Measurements from ENCODE around the gene TM4SF20.

Gene TM4SF20, protein sequence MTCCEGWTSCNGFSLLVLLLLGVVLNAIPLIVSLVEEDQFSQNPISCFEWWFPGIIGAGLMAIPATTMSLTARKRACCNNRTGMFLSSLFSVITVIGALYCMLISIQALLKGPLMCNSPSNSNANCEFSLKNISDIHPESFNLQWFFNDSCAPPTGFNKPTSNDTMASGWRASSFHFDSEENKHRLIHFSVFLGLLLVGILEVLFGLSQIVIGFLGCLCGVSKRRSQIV

GRCh38 chr2:227379095-227379494, at the start of gene TM4SF20:
TSS of gene TM4SF20 (minus strand) at chr2:227379306. CDS start at chr2:227379268, 38 bp downstream.
- DNase-seq (ENCODE audit: low read depth in 2 of 2), result no peak

DNA sequence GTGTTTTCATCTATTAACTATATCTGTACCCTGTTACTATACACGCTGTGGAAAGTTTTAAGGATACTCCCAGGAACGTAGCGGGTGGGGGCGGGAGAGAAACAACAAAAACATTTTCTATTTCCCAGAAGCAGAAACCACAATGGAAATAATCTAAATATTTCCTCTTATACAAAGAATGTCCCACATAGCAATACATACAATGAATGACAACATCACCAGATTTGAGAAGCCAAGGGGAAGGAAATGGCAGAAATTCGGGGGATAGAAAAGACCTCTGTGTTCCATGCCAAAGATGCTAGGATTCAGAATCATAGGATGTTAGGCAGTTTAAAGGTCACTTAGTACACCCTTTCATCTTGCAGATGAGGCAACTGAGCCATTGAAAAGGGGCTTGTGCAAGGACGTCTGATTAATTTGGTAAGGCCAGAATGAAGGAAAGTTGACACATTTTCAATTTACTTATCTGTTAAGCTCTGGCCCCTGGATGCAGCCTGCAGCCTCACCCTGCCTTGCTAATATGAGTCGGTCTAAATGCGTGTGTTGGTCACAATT, 49.7 kb upstream of the TM4SF20 start:
- DNase-seq (ENCODE audit: low read depth in 2 of 2), result no peak

- DNase-seq (ENCODE audit: low read depth in 2 of 2), result no peak
Measured at GRCh38 chr2:227423656-227424499, 44.8 kb upstream of the TM4SF20 start.

- DNase-seq (ENCODE audit: low read depth in 2 of 2), result no peak
Measured at GRCh38 chr2:227420087-227421052, 41.3 kb upstream of the TM4SF20 start.

GRCh38 chr2:227416701-227417100, 37.6 kb upstream of the TM4SF20 start:
- no peak for DNase-seq (ENCODE audit: low read depth in 2 of 2)

DNA sequence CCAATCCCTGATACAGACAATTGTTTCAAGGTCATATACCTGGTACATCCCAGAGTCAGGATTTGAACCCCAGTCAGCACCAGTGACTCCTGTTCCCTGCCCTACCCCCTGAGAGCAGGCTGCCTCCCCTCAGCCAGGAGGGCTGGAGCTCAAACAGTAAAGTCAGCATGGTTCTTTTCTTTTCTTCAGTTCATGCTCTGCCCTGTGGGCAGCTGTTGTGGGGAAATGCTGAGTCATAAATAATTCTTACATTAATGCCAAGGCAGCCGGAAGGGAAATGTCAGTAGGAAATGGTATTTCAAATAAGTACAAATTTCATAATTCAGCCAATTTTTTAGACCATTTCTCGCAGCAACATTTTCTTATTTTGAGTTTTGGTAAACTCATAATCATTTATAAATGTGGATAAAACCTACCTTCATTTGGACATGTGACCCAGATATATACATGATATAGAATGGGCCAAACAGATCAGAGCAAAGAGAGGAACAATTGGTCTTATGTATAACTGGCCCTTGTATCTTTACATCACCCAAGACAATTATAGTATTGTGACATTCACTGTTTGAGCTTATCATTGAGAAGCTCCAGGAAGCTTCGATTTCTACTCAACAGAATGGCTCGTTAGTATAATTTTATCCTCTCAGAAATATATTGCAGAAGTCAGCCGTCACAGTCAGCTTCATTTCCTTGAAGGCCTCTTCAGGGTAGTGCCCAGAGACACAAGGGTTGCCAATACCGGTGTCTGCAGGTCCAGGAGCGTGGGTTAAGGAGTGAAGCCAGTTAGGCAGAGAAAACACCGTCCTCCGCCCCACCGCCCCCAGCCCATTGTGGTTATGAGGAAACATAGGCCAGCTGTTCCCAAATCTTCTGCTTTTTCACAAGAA, 36.7 kb upstream of the TM4SF20 start:
- DNase-seq (ENCODE audit: low read depth in 2 of 2), result no peak

DNA sequence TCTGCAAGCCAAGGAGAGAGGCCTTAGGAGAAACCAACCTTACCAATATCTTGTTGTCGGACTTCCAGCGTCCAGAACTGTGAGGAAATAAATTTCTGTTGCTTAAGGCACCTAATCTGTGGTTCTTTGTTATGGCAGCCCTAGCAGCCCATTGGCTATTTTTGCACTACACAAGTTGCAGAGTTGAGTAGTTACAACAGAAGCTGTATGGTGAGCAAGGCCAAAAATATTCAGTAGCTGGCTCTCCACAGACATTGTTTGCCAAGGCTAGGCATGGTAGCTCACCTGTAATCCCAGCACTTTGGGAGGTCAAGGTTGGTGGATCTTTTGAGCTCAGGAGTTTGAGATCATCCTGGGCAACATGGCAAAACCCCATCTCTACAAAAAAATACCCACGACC, 35.7 kb upstream of the TM4SF20 start:
- DNase-seq (ENCODE audit: low read depth in 2 of 2), result no peak

DNA sequence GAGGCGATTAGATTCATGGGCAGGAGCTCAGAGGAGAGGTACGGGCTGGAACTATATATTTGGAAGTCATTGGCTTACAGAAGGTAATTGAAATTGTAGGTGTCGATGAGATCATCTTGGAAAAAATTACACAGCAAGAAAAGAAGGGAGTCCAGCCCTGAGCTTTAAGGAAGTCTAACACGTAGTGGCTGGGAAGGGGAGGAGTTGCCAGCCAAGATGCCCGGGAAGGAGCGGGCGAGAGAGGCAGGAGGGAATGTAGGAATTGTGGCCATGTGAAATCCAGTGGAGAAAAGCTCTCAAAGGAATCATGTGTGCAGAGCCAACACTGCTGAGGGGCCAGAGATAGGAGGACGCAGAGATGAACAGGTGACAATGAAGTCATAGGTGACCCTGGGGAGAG, 34.3 kb upstream of the TM4SF20 start:
- no peak for DNase-seq (ENCODE audit: low read depth in 2 of 2)

DNA sequence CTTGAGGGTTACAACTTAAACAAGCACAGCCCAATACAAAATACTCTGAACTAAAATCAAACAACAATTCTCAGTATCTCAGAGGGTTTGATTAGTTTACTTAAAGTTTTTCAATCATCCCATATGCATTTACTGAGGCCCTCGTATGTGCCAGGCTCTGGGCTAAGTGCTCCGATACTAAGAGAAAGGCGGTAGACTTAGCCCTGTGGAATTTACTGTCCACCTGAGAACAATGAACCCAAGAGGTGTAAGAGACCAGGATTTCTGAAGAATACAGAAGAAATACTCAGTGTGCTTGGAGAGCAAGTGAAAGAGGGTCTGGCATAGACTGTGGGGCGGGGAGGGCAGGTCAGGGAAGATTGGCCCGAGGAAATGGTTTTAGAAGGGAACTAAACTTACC, 33.8 kb upstream of the TM4SF20 start:
- no peak for DNase-seq (ENCODE audit: low read depth in 2 of 2)

GRCh38 chr2:227411990-227412350, 32.9 kb upstream of the TM4SF20 start:
- no peak for DNase-seq (ENCODE audit: low read depth in 2 of 2)

DNA sequence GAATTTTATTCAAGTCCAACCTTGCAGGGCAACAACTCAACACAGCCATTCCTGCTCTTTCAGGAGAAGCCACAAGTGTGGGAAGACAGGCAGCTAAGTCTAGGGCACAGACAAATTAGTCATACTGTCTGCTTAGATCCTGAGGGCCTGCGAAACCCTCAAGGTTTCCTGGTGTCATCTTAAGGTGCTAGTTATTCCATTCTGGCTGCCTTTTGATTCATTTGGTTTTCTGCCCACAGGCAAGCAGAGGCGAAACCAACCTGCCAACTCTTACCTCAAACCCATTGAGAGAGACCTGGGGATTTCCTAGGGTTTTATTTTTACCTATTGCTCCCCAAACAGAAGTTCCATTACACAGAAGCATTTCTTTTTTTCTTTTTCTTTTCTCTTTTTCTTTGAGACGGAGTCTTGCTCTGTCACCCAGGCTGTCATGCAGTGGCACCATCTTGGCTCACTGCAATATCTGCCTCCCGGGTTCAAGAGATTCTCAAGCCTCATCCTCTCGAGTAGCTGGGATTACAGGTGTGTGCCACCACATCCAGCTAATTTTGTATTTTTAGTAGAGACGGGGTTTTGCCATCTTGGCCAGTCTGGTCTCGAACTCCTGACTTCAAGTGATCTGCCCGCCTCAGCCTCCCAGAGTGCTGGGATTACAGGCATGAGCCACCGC, 32.3 kb upstream of the TM4SF20 start:
- peak; percentile 39 to 53 for DNase-seq (ENCODE audit: low read depth in 2 of 2)

DNA sequence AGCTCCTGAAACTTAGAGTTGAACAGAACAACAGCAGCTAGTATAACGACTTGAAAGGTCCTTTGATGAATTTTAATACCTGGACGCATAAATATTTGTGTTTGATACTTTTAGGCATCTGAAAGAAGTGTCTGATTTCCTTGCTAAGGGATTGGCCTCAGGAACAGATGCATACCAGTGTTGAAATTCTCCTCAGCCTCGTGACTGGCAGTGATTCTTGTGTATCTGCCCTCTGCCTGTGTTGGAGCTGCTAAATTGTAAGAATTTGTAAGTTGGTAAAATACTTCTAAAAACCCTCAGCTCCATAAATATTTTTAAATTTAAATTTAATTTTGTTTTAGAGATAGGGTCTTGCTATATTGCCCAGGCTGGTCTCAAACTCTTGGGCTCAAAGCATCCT, 31.1 kb upstream of the TM4SF20 start:
- no peak for DNase-seq (ENCODE audit: low read depth in 2 of 2)

DNA sequence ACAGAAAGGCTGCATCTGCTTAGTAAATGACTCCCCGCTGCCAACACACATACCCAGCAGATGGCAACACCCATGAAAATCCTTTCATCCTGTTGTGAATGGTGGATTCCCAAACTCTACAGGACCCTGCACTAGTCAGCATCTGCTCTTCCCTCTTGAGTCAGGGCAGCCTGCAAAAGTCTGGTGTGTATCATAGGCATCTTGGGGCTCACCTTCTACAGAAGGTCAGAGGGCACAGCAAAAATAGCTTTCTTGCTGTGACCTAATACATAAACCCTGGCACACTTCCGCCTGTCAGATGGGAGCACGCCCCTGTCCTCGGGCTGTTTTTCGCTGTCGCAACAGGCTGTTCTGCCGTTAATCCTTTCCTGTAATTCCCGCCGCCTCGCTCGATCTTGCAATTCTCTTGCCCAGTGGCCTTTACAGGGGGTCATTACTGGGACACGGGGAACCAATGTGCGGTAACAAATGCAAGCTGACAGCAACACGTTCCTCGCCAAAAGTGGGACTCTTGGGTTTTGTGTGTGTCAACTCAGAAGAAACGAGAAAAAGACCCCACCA, 28.6 kb upstream of the TM4SF20 start:
- DNase-seq (ENCODE audit: low read depth in 2 of 2), result no peak

DNA sequence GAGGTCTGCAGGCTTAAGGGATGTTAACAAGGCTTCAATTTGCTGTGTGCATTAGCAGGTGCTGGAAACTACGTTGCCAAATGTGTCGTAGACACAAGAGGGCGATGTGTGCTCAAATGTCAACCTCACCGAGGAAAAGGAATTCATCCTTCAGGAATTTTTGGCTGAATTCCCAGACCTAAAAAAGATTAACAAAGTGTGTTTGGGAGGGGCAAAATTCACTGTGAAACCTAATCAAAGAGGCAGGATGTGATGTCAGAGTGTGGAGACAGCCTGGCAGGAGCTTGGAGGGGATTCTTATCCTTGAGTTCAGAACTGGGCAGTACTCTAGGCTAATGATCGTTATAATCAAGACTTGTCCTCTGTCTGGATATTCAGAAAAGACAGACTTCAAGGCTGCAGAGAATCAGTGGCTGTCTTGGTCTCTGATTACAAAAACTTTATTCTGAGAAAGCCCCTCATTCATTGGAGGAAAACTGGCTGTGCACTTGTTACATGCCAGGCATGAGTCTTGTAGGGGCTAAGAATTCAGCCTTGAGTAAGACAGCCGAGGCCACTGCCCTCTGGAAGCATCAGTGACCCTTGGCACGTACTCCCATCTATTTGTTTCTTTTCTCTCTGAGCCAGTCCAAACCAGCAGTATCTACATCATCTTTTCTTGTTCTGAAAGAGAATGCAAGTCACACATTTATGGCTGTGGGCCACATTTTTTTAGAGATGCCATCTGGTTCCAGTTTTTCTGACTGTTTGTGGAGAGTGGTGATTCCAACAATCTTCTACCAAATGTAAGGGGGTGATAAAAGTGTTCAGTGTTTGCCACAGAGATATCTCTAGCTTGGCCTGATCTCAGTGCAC, 27.3 kb upstream of the TM4SF20 start:
- DNase-seq (ENCODE audit: low read depth in 2 of 2), result no peak

- DNase-seq (ENCODE audit: low read depth in 2 of 2), result no peak
Measured at GRCh38 chr2:227404585-227405271, 25.6 kb upstream of the TM4SF20 start.

DNA sequence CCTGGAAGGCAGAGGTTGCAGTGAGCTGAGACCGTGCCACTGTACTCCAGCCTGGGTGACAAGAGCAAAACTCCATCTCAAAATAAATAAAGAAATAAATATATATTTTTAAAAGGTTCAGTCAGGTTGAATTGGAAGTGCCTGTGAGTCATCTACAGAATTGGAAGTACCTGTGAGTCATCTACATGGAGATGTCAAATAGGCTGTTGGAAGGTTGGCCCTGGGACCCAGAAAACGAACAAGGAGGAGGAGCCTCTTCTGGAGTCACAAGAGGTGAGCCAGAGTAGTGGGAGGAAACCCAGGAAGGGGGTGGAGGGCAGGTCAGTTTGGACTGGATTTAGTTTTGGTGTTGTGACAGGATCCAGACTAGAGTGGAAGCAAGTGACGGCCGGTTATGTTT, 23.9 kb upstream of the TM4SF20 start:
- no peak for DNase-seq (ENCODE audit: low read depth in 2 of 2)

DNA sequence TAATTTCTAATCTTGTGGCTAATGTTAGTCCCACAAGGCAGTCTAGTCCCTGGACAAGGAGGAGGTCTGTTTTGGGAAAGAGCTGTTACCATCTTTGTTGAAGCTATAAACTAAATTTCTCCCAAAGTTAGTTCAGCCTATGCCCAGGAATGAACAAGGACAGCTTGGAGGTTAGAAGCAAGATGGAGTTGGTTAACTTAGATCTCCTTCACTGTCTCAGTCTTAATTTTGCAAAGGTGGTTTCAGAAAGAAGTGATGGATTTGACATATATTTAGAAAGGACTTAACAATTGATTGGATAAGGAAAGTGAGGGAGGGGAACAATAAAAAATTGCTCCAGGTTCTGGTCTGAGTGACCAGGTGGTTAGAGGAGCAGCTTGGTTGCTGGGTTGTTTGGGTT, 23.2 kb upstream of the TM4SF20 start:
- no peak for DNase-seq (ENCODE audit: low read depth in 2 of 2)

DNA sequence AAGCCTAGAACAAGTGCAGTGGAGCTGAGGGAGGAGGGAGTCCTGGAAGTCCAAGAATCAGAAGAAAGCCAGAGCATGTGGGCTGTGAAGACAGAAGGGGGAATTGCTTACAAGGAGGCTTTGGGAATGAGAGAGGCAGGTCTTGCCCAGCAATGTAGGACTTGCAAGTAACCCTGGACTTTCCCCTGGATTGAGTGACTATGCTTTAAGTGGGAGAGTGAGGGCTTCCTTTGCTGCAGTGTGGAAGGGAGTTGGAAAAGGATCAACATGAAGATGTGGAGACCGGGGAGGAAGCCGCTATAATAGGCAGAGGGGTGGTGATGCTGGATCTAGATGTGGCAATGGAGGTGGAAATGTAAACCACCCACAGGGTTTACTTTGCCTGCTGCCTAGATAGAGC, 22.4 kb upstream of the TM4SF20 start:
- DNase-seq (ENCODE audit: low read depth in 2 of 2), result no peak
